IMR-90 (cell line): ENCODE measurements around the gene SLC17A9. TPM values are rescaled to one million over a fixed set of nuclear protein-coding genes. Genes with fewer than 3 reads are reported as not detected.

Source experiments
- ATAC-seq: fragments of 200-7000 bp; cut with Tn5 transposase; 2 replicates; pipeline ENCODE4 v1.9.1; 2020; ENCODE audit warnings: low read depth, mild to moderate bottlenecking, moderate library complexity
- BruUV-seq: library from RNA; stranded (reverse); fragments of 400-500 nt; replicated peaks from 2 replicates; lab custom pipeline; 2021; lab: Mats Ljungman, UMichigan
- CTCF ChIA-PET: fragments of 300-600 bp; formaldehyde crosslinking; extraction: SDS; loops from one replicate; lab custom pipeline; 2021; ENCODE audit warnings: antibody characterized with exemption; lab: Yijun Ruan, JAX
- POLR2A ChIA-PET: fragments of 300-600 bp; sonication (Branson Sonifier 250); formaldehyde crosslinking; loops from one replicate; lab custom pipeline; 2022; ENCODE audit warnings: antibody characterized with exemption; ENCODE audit not compliant: unreplicated experiment; lab: Charles Lee
- DNase-seq: peaks from one replicate; pipeline ENCODE4 v3.0.0; 2013
- H2AFZ ChIP-seq: replicated peaks from 2 replicates; pipeline ENCODE3; 2013; ENCODE audit warnings: low read length, mild to moderate bottlenecking; ENCODE audit not compliant: poor library complexity
- H2AK5ac ChIP-seq: 2 replicates; pipeline ENCODE4 v1.6.1; 2013; ENCODE audit warnings: low read depth, low read length, inconsistent platforms
- H2AK9ac ChIP-seq: replicated peaks from 2 replicates; pipeline ENCODE3; 2013; ENCODE audit warnings: mild to moderate bottlenecking, low read depth, low read length, moderate library complexity; ENCODE audit not compliant: poor library complexity
- H2BK120ac ChIP-seq: 2 replicates; pipeline ENCODE4 v1.6.1; 2013; ENCODE audit warnings: low read depth, low read length, inconsistent platforms
- H2BK15ac ChIP-seq: 3 replicates; pipeline ENCODE4 v1.6.1; 2013; ENCODE audit warnings: low read depth, low read length, inconsistent platforms
- H2BK20ac ChIP-seq: 2 replicates; pipeline ENCODE4 v1.6.1; 2013; ENCODE audit warnings: low read depth, mild to moderate bottlenecking, inconsistent platforms, low read length, moderate library complexity
- H2BK5ac ChIP-seq: 2 replicates; pipeline ENCODE4 v1.6.1; 2013; ENCODE audit warnings: mild to moderate bottlenecking, low read depth, low read length, inconsistent platforms; ENCODE audit not compliant: poor library complexity, severe bottlenecking
- H3K14ac ChIP-seq: replicated peaks from 2 replicates; pipeline ENCODE4 v1.6.1; 2013; ENCODE audit warnings: low read depth, low read length, inconsistent platforms
- H3K18ac ChIP-seq: 2 replicates; pipeline ENCODE4 v1.6.1; 2013; ENCODE audit warnings: low read depth, low read length, control low read depth
- H3K23ac ChIP-seq: 2 replicates; pipeline ENCODE4 v1.6.1; 2013; ENCODE audit warnings: low read depth, low read length, inconsistent platforms
- H3K27ac ChIP-seq: 2 replicates; pipeline ENCODE4 v1.5.1; 2013; ENCODE audit warnings: mild to moderate bottlenecking, control low read depth, low read length; ENCODE audit not compliant: insufficient read depth
- H3K27me3 ChIP-seq: 2 replicates; pipeline ENCODE4 v1.6.1; 2013; ENCODE audit warnings: low read length; ENCODE audit not compliant: control insufficient read depth, insufficient read depth
- H3K36me3 ChIP-seq: 2 replicates; pipeline ENCODE4 v1.6.1; 2013; ENCODE audit warnings: low read length, mixed read lengths; ENCODE audit not compliant: control insufficient read depth, insufficient read depth
- H3K4ac ChIP-seq: 2 replicates; pipeline ENCODE4 v1.6.1; 2013; ENCODE audit warnings: low read depth, low read length, inconsistent platforms
- H3K4me1 ChIP-seq: 2 replicates; pipeline ENCODE4 v1.6.1; 2013; ENCODE audit warnings: low read length, mixed read lengths; ENCODE audit not compliant: control insufficient read depth, insufficient read depth
- H3K4me2 ChIP-seq: 2 replicates; pipeline ENCODE4 v1.6.1; 2013; ENCODE audit warnings: low read depth, mild to moderate bottlenecking, control low read depth, low read length, moderate library complexity
- H3K4me3 ChIP-seq: 2 replicates; pipeline ENCODE4 v1.5.1; 2013; ENCODE audit warnings: low read depth, mild to moderate bottlenecking, control low read depth, low read length, moderate library complexity; ENCODE audit not compliant: insufficient read depth
- H3K56ac ChIP-seq: 2 replicates; pipeline ENCODE4 v1.6.1; 2013; ENCODE audit warnings: low read length, inconsistent platforms; ENCODE audit not compliant: insufficient read depth; ENCODE audit errors: extremely low read depth
- H3K79me1 ChIP-seq, 2 experiments: 2 replicates each; pipeline ENCODE4 v1.6.1; 2013; ENCODE audit warnings: low read length in 2 of 2, inconsistent platforms in 1 of 2, low read depth in 1 of 2
- H3K9ac ChIP-seq: 2 replicates; pipeline ENCODE4 v1.6.1; 2013; ENCODE audit warnings: low read depth, low read length, control low read depth
- H3K9me1 ChIP-seq: 2 replicates; pipeline ENCODE4 v1.6.1; 2013; ENCODE audit warnings: low read length, inconsistent platforms; ENCODE audit not compliant: insufficient read depth
- H3K9me3 ChIP-seq: 2 replicates; pipeline ENCODE4 v1.6.1; 2013; ENCODE audit warnings: low read length; ENCODE audit not compliant: control insufficient read depth, insufficient read depth
- H4K20me1 ChIP-seq: 2 replicates; pipeline ENCODE4 v1.6.1; 2013; ENCODE audit warnings: low read length, inconsistent platforms; ENCODE audit not compliant: insufficient read depth
- H4K5ac ChIP-seq: 2 replicates; pipeline ENCODE4 v1.6.1; 2013; ENCODE audit warnings: mild to moderate bottlenecking, low read depth, low read length, control low read depth
- H4K8ac ChIP-seq, 2 experiments: 2 replicates each; pipeline ENCODE4 v1.6.1; 2013; ENCODE audit warnings: low read depth in 2 of 2, low read length in 2 of 2, control low read depth in 1 of 2, inconsistent platforms in 1 of 2
- H4K91ac ChIP-seq: 2 replicates; pipeline ENCODE4 v1.6.1; 2013; ENCODE audit warnings: low read depth, low read length, inconsistent platforms; ENCODE audit not compliant: insufficient read depth
- BHLHE40 ChIP-seq: fragments of 150-350 bp; IDR thresholded peaks from 2 replicates; pipeline ENCODE4 v1.6.1; 2016; ENCODE audit warnings: mild to moderate bottlenecking, low read depth, low read length
- CEBPB ChIP-seq: IDR thresholded peaks from 2 replicates; pipeline ENCODE4 v1.6.1; 2012; ENCODE audit warnings: low read depth, low read length, improper control_type of control experiment
- CHD1 ChIP-seq: IDR thresholded peaks from 2 replicates; pipeline ENCODE4 v1.6.1; 2012; ENCODE audit warnings: low read depth, low read length, improper control_type of control experiment
- CTCF ChIP-seq: conservative IDR thresholded peaks from 2 replicates; pipeline ENCODE4 v1.5.1; 2012; ENCODE audit warnings: mild to moderate bottlenecking, low read depth, low read length, improper control_type of control experiment
- ELK1 ChIP-seq: fragments of 150-350 bp; IDR thresholded peaks from 2 replicates; pipeline ENCODE4 v1.6.1; 2016; ENCODE audit warnings: low read depth, mild to moderate bottlenecking, low read length, moderate library complexity, borderline replicate concordance
- FOS ChIP-seq: fragments of 150-350 bp; IDR thresholded peaks from 2 replicates; pipeline ENCODE4 v1.6.1; 2016; ENCODE audit warnings: low read depth, low read length
- MAZ ChIP-seq: IDR thresholded peaks from 2 replicates; pipeline ENCODE4 v1.6.1; 2012; ENCODE audit warnings: low read depth, mild to moderate bottlenecking, low read length, improper control_type of control experiment, moderate library complexity, borderline replicate concordance
- MXI1 ChIP-seq: IDR thresholded peaks from 2 replicates; pipeline ENCODE4 v1.6.1; 2012; ENCODE audit warnings: low read depth, mild to moderate bottlenecking, low read length, moderate library complexity, borderline replicate concordance
- NFE2L2 ChIP-seq: fragments of 150-350 bp; IDR thresholded peaks from 2 replicates; pipeline ENCODE4 v1.6.1; 2016; ENCODE audit warnings: low read depth, mild to moderate bottlenecking, low read length
- POLR2A ChIP-seq: IDR thresholded peaks from 2 replicates; pipeline ENCODE4 v1.6.1; 2012; ENCODE audit warnings: mild to moderate bottlenecking, low read depth, low read length
- RAD21 ChIP-seq: IDR thresholded peaks from 2 replicates; pipeline ENCODE4 v1.6.1; 2012; ENCODE audit warnings: low read length, improper control_type of control experiment
- RCOR1 ChIP-seq: IDR thresholded peaks from 2 replicates; pipeline ENCODE4 v1.6.1; 2012; ENCODE audit warnings: mild to moderate bottlenecking, low read length, improper control_type of control experiment; ENCODE audit not compliant: insufficient replicate concordance
- SMC3 ChIP-seq: fragments of 150-350 bp; IDR thresholded peaks from 2 replicates; pipeline ENCODE4 v1.6.1; 2016; ENCODE audit warnings: low read depth, mild to moderate bottlenecking, antibody characterized with exemption, low read length, moderate library complexity
- USF2 ChIP-seq: fragments of 150-350 bp; IDR thresholded peaks from 2 replicates; pipeline ENCODE4 v1.6.1; 2017; ENCODE audit warnings: mild to moderate bottlenecking, antibody characterized with exemption, low read length, low read depth
- WGBS, 2 experiments: methylation state at CpG; one replicate each; pipeline versions ENCODE4 v1.1.5 to v1.1.7; 2013; ENCODE audit warnings: missing lambda C conversion rate in 2 of 2; ENCODE audit not compliant: insufficient read length in 1 of 2; ENCODE audit errors: extremely low coverage in 2 of 2; 5-methylcytosine and 5-hydroxymethylcytosine counted together
- dilution Hi-C: fragments of 300-500 bp; cut with HindIII; formaldehyde crosslinking; loops from one replicate; pipeline ENCODE4 v1.14.3; 2018; ENCODE audit warnings: low sequenced_read_pairs; ENCODE audit not compliant: unreplicated experiment
- in situ Hi-C: fragments of 300-500 bp; cut with MboI; formaldehyde crosslinking; loops from 3 replicates; pipeline ENCODE4 v1.14.3; 2019; ENCODE audit warnings: low sequenced_read_pairs, inconsistent platforms, mixed read lengths
- intact Hi-C: fragments of 100-400 bp; cut with micrococcal nuclease; formaldehyde crosslinking; loops from 2 replicates; pipeline ENCODE4 v1.10.0; 2022
- polyA plus RNA-seq, 3 experiments: library from polyadenylated mRNA; depleted of rRNA; stranded (reverse); fragments of >200 nt; gene quantifications; 2 replicates each; pipeline ENCODE4 v1.2.3, GENCODE V29; 2012; ENCODE audit warnings: low replicate concordance in 1 of 3
- total RNA-seq: library from RNA; depleted of rRNA; stranded (reverse); fragments of >200 nt; gene quantifications from 2 replicates; pipeline ENCODE4 v1.2.3, GENCODE V29; 2012

The SLC17A9 gene
- total and polyA plus RNA-seq, 2 of the 4 experiments (the other 2 are of a cell fraction), result 2.2 to 14.4 TPM

GRCh38 chr20:62976886-62977285 is 24.4 kb downstream of the SLC17A9 start:
- BruUV-seq, result no TSS peak
- Histone ChIP-seq H3K4me1 (no peaks in the 10 kb centered on the region), H2AK9ac (no peak overlapping the region), H3K56ac (no peak overlapping the region), H3K18ac (no peak overlapping the region), H3K23ac (no peak overlapping the region), H3K9me3 (no peaks in the 10 kb centered on the region), H3K14ac (no peak overlapping the region), H4K8ac (no peak overlapping the region), H2BK20ac (no peak overlapping the region), H2BK120ac (no peak overlapping the region), H4K20me1 (no peaks in the 10 kb centered on the region), H2AK5ac (no peak overlapping the region), H3K79me1 (no peaks in the 10 kb centered on the region), H4K5ac (no peak overlapping the region), H3K4me3 (no peak overlapping the region), H2AFZ (no peak overlapping the region), H3K4ac (no peak overlapping the region), H4K91ac (no peak overlapping the region), H3K9me1 (no peaks in the 10 kb centered on the region), H3K4me2 (no peak overlapping the region), H2BK5ac (no peak overlapping the region), H3K9ac (no peak overlapping the region), H2BK15ac (no peak overlapping the region), H3K27me3 (peaks cover 77% of the 10 kb centered on the region), H3K36me3 (no peaks in the 10 kb centered on the region), H3K27ac (no peak overlapping the region)
- DNase-seq, result no peak
- dilution Hi-C loops, result no loop called here
- in situ Hi-C loops, result no loop called here
- ATAC-seq, result no peak
- TF ChIP-seq ELK1 (no peak), RCOR1 (no peak), BHLHE40 (no peak), NFE2L2 (no peak), FOS (no peak), CEBPB (no peak), CTCF (no peak), SMC3 (no peak), MXI1 (no peak), USF2 (no peak), RAD21 (no peak), POLR2A (no peak), MAZ (no peak), CHD1 (no peak)
- ChIA-PET CTCF (no interaction called here), POLR2A (no interaction called here)
- intact Hi-C loops, result no loop called here
- 69% methylated on average over 4 of the region's 16 CpGs; no CpG with 5 or more reads in 1 of the 2 experiments for WGBS, 2 experiments
